VCaP (cell line): ENCODE results near the gene ARL5B.
"Not testable (repeated sequence)": the region's sequence is repeated elsewhere in the genome, so short reads cannot be mapped to it uniquely, and the experiment has no call there.

ENCODE experiments used
- H3K27ac ChIP-seq: fragments of 450-650 bp; 2 replicates; pipeline ENCODE4 v1.5.1; 2017
- CTCF ChIP-seq: fragments of 450-650 bp; conservative IDR thresholded peaks from 2 replicates; pipeline ENCODE4 v1.5.1; 2017; ENCODE audit warnings: mild to moderate bottlenecking, moderate library complexity

ARL5B gene

GRCh38 chr10:18625886-18626285 is 33.3 kb upstream of the ARL5B start:
- H3K27ac ChIP-seq = peak overlapping the region; percentile 65

GRCh38 chr10:18627452-18628018 is 31.7 kb upstream of the ARL5B start:
- H3K27ac ChIP-seq = peak overlapping the region; percentile 65

More at GRCh38 chr10:18625886-18626285, 33.3 kb upstream of the ARL5B start:
- TF ChIP-seq CTCF = no peak

- H3K27ac ChIP-seq = not testable (repeated sequence)
These were observed 26.7 kb upstream of the ARL5B start for GRCh38 chr10:18632500-18632899.

- no peak for TF ChIP-seq CTCF
- peak overlapping the region; percentile 40 for H3K27ac ChIP-seq
These were observed 23.2 kb upstream of the ARL5B start for GRCh38 chr10:18635995-18636394.

- peak overlapping the region; percentile 40 for H3K27ac ChIP-seq
These were observed 21.8 kb upstream of the ARL5B start for GRCh38 chr10:18637400-18637799.

GRCh38 chr10:18639719-18640118 is 19.5 kb upstream of the ARL5B start:
- H3K27ac ChIP-seq = not testable (repeated sequence)

GRCh38 chr10:18647151-18647550 is 12.1 kb upstream of the ARL5B start:
- no peak overlapping the region for H3K27ac ChIP-seq
- TF ChIP-seq CTCF = no peak

GRCh38 chr10:18647945-18648344 is 11.3 kb upstream of the ARL5B start:
- no peak for TF ChIP-seq CTCF
- no peak overlapping the region for H3K27ac ChIP-seq

GRCh38 chr10:18649364-18649959 is 9.8 kb upstream of the ARL5B start:
- no peak overlapping the region; the same call in 1 of the 2 replicates for H3K27ac ChIP-seq

More at GRCh38 chr10:18649364-18649959, 9.8 kb upstream of the ARL5B start:
- no peak for TF ChIP-seq CTCF
